ENCODE results near the gene TBC1D16. TPM values are rescaled to one million over a fixed set of nuclear protein-coding genes. Genes with fewer than 3 reads are reported as not detected.
A peak's percentile ranks its signal among the peaks of the same experiment; 100 is the strongest.

The TBC1D16 gene
- total and polyA plus RNA-seq, 2 donors from 2014 or later = 9.1 to 68.0 TPM

DNA sequence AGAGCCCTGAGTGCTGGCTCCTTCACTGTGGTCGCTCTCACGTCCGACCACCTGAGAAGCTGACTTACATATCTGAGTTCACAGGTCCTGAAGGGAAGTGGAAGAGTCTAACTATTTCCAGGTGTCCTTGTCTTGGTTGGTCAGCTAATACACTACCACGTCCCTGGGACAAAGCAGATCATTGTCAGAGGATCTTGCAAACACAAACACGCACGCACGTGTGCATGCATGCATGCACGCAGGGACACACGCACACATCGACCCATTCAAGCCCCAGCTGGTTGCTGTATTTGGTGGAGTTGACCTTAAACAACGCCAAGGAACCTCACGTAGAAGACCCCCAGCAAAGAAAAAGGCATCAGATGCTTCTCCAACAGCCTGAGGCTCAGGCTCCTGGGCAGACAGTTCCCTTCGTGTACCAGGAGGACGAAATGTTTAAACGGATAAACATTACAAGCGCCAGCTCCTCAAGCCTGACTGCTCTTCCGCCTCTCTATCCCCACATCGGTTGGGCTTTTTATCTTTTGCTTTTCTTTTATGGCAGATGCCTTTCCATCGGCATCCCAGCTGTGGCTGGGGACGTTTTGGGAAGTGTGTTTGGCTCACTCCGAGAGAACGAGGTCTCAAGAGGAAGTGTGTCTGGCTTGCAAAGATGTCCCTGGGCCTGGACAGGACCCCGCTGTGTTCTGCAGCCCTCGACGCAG is 95.8 kb downstream of the TBC1D16 start:
- Histone ChIP-seq H3K9ac (ENCODE audit: low read length in 3 of 3) (no peak overlapping the region), H3K27ac (ENCODE audit: low read depth in 2 of 2, low read length in 2 of 2) (no peak overlapping the region), H3K4me1 (ENCODE audit: control insufficient read depth in 2 of 3, insufficient read depth in 2 of 3, low read depth in 1 of 3, low read length in 3 of 3) (peaks cover 0 to 11% (median 0%) of the 10 kb centered on the region in 3 donors), H3K4me3 (ENCODE audit: low read length in 3 of 3) (no peak overlapping the region), H3K9me3 (ENCODE audit: control insufficient read depth in 2 of 3, insufficient read depth in 1 of 3, low read length in 3 of 3) (no peaks in the 10 kb centered on the region), H3K27me3 (ENCODE audit: control insufficient read depth, insufficient read depth, low read length) (no peaks in the 10 kb centered on the region), H3K36me3 (ENCODE audit: control insufficient read depth in 2 of 3, insufficient read depth in 3 of 3, low read length in 3 of 3) (peaks cover 0 to 18% (median 6%) of the 10 kb centered on the region in 3 donors)
- DNase-seq (peak in 2 of 5 donors; percentile 21 to 23), FAIRE-seq (no peak)
- intact Hi-C loops (cut with DNase I) = no loop called here
- TF ChIP-seq CTCF (IDR thresholded peaks at IDR 0.05; ENCODE audit: borderline replicate concordance, extremely low read depth, insufficient read depth) = no peak

- no peak overlapping the region for H3K4me3 ChIP-seq (ENCODE audit: low read length in 3 of 3)
- no peak for FAIRE-seq
- TF ChIP-seq CTCF (IDR thresholded peaks at IDR 0.05; ENCODE audit: borderline replicate concordance, extremely low read depth, insufficient read depth) = no peak
- peaks cover 0 to 18% (median 5%) of the 10 kb centered on the region in 3 donors for H3K36me3 ChIP-seq (ENCODE audit: control insufficient read depth in 2 of 3, insufficient read depth in 3 of 3, low read length in 3 of 3)
- intact Hi-C loops (cut with DNase I) = no loop called here
- H3K9me3 ChIP-seq (ENCODE audit: control insufficient read depth in 2 of 3, insufficient read depth in 1 of 3, low read length in 3 of 3) = no peaks in the 10 kb centered on the region
- H3K27me3 ChIP-seq (ENCODE audit: control insufficient read depth, insufficient read depth, low read length) = no peaks in the 10 kb centered on the region
- peak in 1 of 5 donors; percentile 28 for DNase-seq
- no peak overlapping the region for H3K27ac ChIP-seq (ENCODE audit: low read depth in 2 of 2, low read length in 2 of 2)
- H3K9ac ChIP-seq (ENCODE audit: low read length in 3 of 3) = no peak overlapping the region
- peaks cover 0 to 11% (median 0%) of the 10 kb centered on the region in 3 donors for H3K4me1 ChIP-seq (ENCODE audit: control insufficient read depth in 2 of 3, insufficient read depth in 2 of 3, low read depth in 1 of 3, low read length in 3 of 3)
Observed at GRCh38 chr17:79939094-79939435, 96.6 kb downstream of the TBC1D16 start.

- Histone ChIP-seq H3K9me3 (ENCODE audit: control insufficient read depth in 2 of 3, insufficient read depth in 1 of 3, low read length in 3 of 3) (no peaks in the 10 kb centered on the region), H3K4me3 (ENCODE audit: low read length in 3 of 3) (no peak overlapping the region), H3K9ac (ENCODE audit: low read length in 3 of 3) (no peak overlapping the region), H3K27me3 (ENCODE audit: control insufficient read depth, insufficient read depth, low read length) (no peaks in the 10 kb centered on the region), H3K27ac (ENCODE audit: low read depth in 2 of 2, low read length in 2 of 2) (no peak overlapping the region), H3K36me3 (ENCODE audit: control insufficient read depth in 2 of 3, insufficient read depth in 3 of 3, low read length in 3 of 3) (peaks cover 0 to 18% (median 0%) of the 10 kb centered on the region in 3 donors), H3K4me1 (ENCODE audit: control insufficient read depth in 2 of 3, insufficient read depth in 2 of 3, low read depth in 1 of 3, low read length in 3 of 3) (peaks cover 0 to 11% (median 0%) of the 10 kb centered on the region in 3 donors)
- DNase-seq (peak in 2 of 5 donors; percentile 36 to 67), FAIRE-seq (no peak)
- TF ChIP-seq CTCF (IDR thresholded peaks at IDR 0.05; ENCODE audit: borderline replicate concordance, extremely low read depth, insufficient read depth) = no peak
- intact Hi-C loops (cut with DNase I) = no loop called here
Observed at GRCh38 chr17:79938336-79939093, 97.2 kb downstream of the TBC1D16 start.
